GM10248 (cell line): ENCODE data around the gene SLC25A51.
A peak's percentile ranks its signal among the peaks of the same experiment; 100 is the strongest.

Experiments used
- CTCF ChIA-PET: fragments of 300-600 bp; sonication (Branson Sonifier 250); formaldehyde crosslinking; extraction: SDS; loops from one replicate; lab custom pipeline; 2021; ENCODE audit warnings: antibody characterized with exemption; lab: Yijun Ruan, JAX
- POLR2A ChIA-PET: fragments of 350-650 bp; sonication (Branson Sonifier 250); formaldehyde crosslinking; extraction: SDS; loops from one replicate; lab custom pipeline; 2020; ENCODE audit warnings: antibody characterized with exemption; lab: Yijun Ruan, JAX
- DNase-seq: peaks from one replicate; pipeline ENCODE4 v3.0.0; 2012; ENCODE audit errors: extremely low spot score
- CTCF ChIP-seq: IDR thresholded peaks from 2 replicates; pipeline ENCODE4 v1.5.1; 2012; ENCODE audit warnings: mild to moderate bottlenecking, low read depth; ENCODE audit errors: extremely low read depth, missing control alignments, control extremely low read depth

SLC25A51 gene

GRCh38 chr9:37909326-37909725, 5.4 kb upstream of the SLC25A51 start:
- POLR2A ChIA-PET: no interaction called here
- CTCF ChIA-PET: interaction anchor here (1.2 kb wide), 1 partner anchor 12 kb away, joined by 3 read pairs; no protein-coding TSS in a partner anchor
- TF ChIP-seq CTCF: no peak
- no peak for DNase-seq

- DNase-seq: no peak
- CTCF ChIA-PET: interaction anchor here (0.7 to 1.2 kb wide), 5 partner anchors 10 to 466 kb away, joined by 3 to 4 read pairs (median 3); no protein-coding TSS in a partner anchor
- TF ChIP-seq CTCF: no peak
- POLR2A ChIA-PET: no interaction called here
Measured at GRCh38 chr9:37908698-37909186, 4.8 kb upstream of the SLC25A51 start.

GRCh38 chr9:37908283-37908682, 4.4 kb upstream of the SLC25A51 start:
- CTCF ChIA-PET: interaction anchor here (0.7 to 1.2 kb wide), 5 partner anchors 10 to 466 kb away, joined by 3 to 4 read pairs (median 3); no protein-coding TSS in a partner anchor
- TF ChIP-seq CTCF: no peak
- DNase-seq: no peak
- POLR2A ChIA-PET: no interaction called here

GRCh38 chr9:37906312-37907239, 2.6 kb upstream of the SLC25A51 start:
- DNase-seq: peak; percentile 3
- TF ChIP-seq CTCF: no peak
- CTCF ChIA-PET: interaction anchor here (0.9 kb wide), 1 partner anchor 254 kb away, joined by 4 read pairs; no protein-coding TSS in a partner anchor
- POLR2A ChIA-PET: no interaction called here

GRCh38 chr9:37905776-37906175, 1.8 kb upstream of the SLC25A51 start:
- DNase-seq: no peak
- ChIA-PET CTCF (interaction anchor here (0.9 to 6.1 kb wide), 2 partner anchors 6 to 255 kb away, joined by 4 to 46 read pairs; no protein-coding TSS in a partner anchor), POLR2A (no interaction called here)
- no peak for TF ChIP-seq CTCF

GRCh38 chr9:37905131-37905505, 1.2 kb upstream of the SLC25A51 start:
- no peak for DNase-seq
- ChIA-PET CTCF (interaction anchor here (0.6 to 6.1 kb wide), 4 partner anchors 7 to 424 kb away, joined by 3 to 46 read pairs (median 3); partner anchors contain the start of gene DCAF10), POLR2A (no interaction called here)
- TF ChIP-seq CTCF: no peak
